HG03064 (cell line): ENCODE measurements around the gene GNMT.
A peak's percentile ranks its signal among the peaks of the same experiment; 100 is the strongest.
"Not testable (repeated sequence)": the region's sequence is repeated elsewhere in the genome, so short reads cannot be mapped to it uniquely, and the experiment has no call there.

Source experiments
- ATAC-seq: cut with Tn5 transposase; IDR thresholded peaks from one replicate; pipeline ENCODE4 v1.9.1; 2021; ENCODE audit warnings: low read depth; ENCODE audit not compliant: unreplicated experiment

Gene GNMT

DNA sequence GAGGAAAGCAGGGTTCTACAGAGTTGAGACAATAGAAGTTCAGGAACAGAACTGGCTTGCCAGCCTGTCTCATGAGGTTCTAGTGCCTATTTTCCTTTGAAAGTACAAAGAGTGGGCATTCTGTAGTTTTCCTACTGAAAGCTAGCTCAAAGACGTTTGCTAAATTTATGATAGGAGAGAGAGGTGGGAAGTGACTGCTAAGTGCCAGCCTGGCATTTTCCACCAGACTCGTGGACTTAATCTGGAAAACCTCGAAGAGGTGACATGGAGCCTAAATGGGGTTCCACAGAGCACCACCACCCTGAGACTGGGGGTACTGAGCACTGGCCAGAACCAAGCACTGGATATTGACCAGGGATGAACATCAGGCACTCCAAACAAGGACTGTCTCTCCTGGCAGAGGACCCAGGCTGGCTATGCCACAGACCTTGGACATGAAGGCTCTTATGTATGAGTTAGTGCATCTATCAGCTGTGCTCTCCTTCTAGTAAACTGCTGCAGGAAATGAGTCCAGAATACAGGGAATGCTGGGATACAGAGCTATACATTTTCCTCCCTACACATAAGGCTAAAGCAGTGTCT is 11.3 kb downstream of the GNMT start:
- ATAC-seq: no peak

DNA sequence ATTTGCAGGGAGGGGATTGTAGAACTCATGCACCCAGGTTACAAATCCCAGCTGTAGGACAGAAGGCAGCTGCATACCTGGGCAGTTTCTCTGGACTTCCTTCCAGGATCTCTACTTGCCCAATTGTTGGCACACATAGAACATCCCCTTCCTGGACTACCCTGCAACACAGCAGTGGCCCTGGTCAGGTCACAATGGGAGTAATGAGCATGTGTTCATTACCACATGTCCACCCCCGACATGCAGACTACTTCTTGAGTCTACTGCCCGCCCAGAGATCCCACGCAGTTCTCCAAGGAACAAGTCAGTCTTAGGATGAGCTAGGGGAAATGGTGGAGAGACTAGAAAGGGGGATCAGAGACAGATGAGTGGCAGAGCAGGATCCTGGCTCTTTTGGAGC is 13.4 kb downstream of the GNMT start:
- ATAC-seq: no peak

DNA sequence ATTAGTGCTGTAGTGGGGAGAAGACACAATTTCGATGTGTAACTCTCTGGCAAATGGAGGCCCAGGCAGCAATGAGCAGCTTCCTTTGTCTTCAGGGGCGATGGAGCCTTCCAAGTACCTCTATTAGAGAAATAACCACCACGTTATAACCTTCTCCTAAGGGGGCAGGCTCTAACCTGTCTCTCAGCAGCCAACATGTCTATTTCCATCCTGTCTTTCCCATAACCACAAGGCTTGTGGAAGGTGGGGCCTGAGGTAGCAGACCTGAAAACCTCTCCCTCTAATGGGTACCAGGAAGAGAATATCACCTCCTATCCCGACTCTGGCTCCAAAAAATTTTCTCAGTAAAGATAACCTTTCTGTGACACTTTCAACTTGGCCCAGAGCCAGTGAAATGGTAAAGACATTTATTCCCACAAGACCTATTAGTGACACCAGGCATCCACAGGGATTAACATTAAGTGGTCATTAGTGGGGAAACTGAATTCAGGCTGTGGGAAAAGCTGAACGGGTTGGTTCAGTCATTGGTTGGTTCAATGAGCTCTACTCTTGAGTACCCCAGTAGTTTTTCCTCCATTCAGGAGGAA is 14.5 kb downstream of the GNMT start:
- no peak for ATAC-seq

DNA sequence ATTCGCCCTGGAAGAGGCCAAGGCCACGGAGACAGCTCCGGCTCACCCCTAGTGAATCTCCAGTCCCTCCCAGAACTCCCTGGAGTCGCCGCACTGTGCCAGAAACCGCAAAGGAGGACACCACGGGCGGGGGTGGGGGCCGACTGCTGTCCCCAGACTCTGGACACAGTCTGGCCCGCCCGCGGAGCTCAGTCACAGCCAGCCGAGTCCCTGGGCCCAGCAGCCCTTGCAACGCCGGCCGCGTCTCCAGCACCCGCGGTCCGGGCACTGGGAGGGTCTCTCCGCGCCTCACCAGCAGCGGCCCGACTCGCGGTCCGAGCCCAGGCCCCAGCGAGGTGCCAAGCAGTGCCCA is 17.9 kb downstream of the GNMT start:
- no peak for ATAC-seq

DNA sequence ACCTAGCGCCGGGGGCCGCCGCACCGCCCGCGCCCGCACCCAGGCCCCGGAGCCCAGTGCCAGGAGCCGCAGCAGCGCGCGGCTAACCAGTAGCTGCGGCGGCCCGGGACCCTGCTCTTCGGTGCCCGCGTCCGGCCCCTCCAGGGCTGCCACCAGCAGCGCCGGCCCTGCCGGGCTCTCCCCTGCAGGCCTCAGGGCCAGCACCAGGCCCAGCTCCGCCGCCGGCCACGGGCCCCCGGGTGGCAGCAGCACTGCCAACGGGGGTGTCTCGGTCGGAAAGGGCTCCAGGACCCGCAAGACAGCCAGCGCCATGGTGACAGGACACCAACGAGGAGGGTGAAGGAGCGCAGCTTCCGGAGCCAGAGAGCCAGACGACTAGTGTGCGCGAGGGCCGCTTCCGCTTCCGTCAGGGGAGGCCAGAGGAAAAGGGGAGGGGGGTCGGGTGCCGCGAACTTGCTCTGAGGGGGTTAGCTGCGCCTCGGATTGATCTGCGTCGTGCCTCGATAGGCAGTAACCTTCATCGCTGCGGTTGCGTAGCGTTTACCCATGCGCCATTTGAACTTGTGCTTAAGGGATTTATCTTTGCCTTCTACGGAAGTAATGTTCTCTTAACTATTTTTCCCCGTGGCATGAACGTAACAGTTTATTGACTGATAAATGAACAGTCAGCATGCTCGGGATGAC is 18.4 kb downstream of the GNMT start, which contains the start of gene PEX6:
Gene PEX6 (minus strand): TSS at position 343 of the 684 bp plus-strand sequence. CDS start 31 bp downstream, at position 312.
- ATAC-seq: peak; percentile 91

DNA sequence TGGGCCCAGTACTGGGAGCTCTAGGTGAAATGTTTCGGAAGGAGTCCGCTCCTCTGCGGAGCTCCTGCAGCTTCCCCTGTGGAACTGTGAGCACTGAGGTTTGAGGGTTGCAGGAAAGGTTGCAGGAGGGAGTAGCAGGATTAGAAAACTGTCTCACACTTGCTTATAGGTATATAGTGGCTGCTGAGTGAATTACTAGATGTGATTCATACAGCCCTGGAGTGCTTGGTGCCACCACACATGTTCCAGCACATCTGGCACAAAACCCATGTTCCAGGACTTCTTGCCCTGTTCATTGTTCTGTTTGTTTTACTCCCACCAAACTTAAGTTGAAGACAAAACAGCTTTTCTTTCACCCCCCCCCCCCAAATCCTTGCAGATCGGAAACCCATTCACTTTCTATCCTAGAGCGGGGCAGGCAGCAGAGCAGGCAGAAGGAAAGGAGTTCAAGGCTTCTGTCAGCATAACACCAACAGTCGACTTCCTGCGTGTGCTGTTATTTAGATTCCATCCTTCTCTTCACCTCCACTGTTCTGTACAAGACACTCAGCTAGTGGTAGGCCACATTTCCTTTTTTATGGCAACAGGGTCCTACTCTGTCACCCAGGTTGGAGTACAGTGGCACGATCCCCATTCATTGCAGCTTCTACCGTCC is 19.1 kb downstream of the GNMT start:
- ATAC-seq: no peak

DNA sequence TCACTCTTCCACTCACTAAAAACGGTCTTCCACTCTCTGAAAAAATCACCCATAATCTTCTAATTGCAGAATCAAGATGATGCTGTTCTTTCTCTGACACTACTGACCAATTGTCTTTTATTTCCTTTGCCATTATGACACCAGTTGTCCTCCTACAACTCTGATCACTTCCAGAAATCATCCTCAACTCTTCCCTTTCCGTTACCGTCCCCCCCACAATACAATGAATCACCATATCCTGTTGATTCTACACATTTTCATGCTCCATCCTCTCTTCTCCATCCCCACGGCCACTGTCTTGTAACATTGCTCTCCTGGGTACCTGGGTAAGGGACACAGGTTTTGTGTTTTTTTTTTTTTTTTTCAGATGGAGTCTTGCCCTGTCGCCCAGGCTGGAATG is 21.3 kb downstream of the GNMT start:
- no peak for ATAC-seq

DNA sequence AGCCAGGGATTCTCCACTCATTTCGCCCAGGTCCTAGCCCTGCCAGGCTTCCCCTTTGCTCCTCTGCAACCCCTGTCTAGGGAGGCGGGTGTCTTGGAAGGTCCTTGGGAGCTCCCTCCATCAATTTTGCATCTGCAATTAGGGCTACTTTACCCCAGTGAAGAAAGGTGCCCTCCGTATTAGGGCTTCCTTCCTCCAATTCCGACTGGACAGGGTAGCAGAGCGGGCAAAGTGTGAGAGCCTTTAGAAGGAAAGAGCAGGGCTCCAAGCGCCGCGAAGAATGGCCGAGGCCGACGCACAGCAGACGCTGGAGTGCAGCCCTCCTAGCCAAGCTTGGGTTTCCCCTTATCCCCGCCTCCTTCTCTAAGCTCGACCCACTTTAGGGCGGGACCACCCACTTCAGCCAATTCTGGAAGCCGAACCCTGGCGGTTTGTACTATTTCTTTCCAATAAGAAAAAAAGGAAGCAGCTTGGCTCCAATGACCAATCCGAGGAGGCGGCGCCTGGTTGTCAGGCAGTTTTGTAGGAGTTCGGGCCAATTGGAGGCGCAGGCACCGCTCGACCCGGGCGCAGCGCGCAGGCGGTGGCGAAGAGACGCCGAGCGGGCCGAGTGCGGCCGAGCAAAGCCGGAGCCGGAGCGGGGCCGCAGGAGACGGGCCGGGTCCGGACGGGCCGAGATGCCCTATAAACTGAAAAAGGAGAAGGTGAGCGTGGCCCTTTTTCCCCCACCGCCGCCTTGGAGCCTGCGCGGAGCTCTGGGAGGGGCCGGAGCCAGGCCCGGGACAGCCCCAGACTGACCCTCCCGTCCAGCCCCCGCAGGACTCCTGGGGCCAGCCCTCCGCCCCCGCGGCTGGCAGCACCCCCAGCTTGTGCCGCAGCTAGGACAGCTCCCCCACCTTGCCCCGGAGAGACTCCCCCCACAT is 23.7 kb downstream of the GNMT start, which contains the start of gene PPP2R5D:
Gene PPP2R5D (plus strand): TSS at position 570 of the 923 bp plus-strand sequence. CDS start 108 bp downstream, at position 678.
- peak; percentile 87 for ATAC-seq

DNA sequence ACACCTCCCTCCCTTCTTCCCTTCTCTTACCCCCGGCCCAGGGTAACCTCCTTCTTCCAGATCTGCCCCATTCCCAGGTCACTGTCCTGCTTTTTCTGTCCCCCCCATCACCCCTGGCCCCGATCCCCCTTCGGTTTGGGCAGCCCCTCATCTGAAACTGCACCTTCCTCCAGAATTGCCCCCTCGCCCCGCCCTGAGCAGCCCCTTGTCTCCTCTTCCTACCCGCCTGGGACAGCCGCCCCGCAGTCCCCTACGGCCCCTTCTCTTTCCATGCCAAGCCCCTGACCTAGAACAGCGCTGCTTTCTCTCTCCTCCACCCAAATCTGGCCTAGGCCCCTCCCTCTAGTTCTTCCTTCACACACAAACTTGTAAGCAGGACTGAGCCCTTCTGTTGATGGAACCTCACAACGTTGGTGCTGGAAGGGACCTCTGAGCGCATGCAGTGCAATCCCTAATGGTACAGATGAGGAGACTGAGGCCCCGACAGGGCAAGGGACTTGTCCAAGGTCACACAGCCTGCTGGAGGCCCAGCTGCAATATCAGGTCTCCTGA is 24.4 kb downstream of the GNMT start:
- no peak for ATAC-seq

DNA sequence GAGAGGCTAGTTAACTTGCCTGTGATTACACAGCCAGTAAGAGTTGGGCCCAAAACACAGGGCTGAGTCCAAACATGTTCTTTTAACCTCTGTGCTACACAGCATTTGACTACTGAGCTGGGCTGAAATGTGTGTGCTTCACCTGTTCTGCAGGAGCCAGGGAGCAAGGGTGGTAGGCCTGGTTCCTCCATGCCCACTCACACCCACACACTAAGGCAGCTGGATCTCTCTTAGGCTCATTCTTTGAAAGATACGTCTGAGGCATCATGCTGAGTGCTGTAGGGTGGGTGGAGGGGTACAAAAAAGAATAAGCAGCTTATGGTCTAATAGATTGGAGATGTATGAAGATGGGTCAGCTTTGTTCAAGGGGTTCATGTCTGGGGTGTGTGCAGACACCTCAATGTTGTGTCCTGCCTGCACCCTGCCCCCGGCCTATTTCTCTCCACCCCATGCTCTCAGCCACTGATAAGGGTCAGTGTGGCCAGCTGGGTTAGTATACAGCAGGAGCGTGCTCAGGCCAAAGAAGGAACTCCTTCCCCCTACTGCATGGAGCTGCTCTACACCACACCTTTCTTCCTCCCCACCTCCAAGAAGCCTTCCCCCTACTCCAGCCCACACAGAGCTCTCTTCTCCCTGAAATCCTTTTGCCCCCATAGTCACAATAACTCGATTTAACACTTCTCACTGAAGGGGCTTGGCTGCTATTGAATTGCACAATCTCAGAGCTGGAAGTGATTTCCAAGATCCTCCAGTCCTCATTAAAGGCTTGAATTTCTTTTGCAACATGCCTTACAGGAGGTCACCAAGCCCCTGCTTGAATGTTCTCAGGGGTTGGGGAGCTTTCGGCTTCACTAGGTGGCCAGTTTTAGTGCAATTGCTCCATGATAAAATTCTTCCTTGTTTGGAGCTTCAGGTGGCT is 27.2 kb downstream of the GNMT start:
- ATAC-seq: no peak

DNA sequence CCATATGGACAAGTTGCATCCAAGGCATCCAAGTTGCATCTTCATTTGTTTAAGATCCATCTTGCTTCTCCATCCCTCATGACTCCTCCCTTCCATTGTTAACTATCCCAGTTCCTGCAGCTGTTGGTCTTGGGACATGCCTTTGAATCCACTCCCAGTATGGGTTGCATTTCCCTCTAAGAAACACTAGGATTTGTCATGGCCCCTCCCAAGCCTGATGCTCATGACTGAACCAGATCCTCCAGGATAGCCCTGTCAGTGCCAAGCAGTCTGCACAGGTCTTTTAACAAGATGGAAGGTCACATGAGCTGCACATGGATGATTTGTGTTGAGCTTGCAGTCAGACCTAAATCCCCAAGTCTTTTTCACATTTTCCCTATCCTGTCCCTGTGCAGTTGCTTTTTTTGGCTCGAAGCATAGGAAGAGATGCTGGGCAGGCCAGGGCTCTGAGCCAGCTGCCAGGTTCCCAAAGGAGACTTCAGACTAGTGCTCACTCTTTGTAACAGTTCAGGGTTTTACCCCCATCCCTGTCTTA is 28.0 kb downstream of the GNMT start:
- ATAC-seq: no peak

DNA sequence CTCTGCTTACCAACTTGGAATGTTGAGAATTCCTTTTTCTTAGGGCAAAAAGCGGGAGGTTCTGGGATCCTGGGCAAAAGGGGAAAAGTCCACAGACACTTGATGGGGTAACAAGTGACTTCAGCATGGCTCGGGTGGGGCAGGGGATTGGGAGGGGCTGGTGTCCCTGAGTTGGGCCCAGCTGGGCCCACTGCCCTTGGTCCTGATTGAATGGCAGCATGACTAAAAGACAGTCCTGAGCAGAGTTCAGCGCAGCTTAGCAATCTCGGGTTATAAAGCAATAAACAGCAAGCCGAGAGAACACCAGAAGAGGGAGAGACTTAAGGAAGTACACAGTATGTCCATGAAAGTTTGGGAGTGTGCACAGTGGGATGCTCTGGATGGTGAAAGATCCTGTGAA is 29.4 kb downstream of the GNMT start:
- no peak for ATAC-seq

DNA sequence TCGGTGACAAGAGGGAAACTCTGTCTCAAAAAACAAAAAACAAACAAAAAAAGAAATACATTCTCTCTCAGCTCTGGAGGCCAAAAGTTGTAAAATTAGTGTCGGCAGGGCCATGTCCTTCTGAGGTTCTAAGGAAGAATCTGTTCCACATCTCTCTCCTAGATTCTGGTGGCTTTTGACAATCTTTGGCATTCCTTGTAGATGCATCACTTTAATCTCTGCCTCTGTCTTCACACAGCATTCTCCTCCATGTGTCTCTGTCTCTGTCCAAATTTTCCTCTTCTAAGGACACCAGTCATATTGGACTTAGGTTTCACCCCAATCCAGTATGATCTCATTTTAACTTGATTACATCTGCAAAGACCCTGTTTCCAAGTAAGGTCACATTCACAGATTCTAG is 32.9 kb downstream of the GNMT start:
- no peak for ATAC-seq

DNA sequence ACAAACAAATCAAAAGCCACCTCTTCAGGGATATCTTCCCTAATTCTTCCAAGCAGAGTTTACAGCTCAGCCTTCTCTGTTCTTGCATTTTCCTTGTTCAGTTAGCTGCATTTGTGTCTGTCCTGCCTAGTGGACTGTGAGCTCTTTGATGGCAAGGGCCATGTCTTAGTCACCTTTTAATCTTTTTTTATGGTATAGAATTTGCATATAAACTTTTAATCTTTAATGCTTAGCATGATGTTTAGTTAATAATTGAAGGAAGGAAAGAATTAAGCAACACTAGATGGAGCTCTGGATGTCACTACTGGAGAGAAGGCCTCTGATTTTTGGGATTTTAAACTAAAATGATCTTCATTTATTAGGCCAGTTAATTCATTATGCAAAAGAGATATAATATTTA is 36.0 kb downstream of the GNMT start:
- ATAC-seq: no peak

DNA sequence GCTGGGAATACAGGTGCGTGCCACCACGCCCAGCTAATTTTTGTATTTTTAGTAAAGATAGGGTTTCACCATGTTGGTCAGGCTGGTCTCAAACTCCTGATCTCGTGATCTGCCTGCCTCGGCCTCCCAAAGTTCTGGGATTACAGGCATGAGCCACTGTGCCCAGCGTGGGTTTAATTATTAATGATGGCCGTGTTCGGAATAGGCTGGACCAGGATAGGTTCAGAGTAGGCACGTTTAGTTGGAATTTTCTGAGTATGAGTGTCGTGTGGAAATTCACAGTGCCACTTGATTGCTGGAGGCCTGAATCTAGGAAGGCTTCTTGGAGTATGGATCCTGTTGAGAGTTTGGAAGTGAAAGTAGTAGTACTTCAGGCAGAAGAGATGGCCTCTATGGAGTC is 37.7 kb downstream of the GNMT start:
- ATAC-seq: not testable (repeated sequence)

DNA sequence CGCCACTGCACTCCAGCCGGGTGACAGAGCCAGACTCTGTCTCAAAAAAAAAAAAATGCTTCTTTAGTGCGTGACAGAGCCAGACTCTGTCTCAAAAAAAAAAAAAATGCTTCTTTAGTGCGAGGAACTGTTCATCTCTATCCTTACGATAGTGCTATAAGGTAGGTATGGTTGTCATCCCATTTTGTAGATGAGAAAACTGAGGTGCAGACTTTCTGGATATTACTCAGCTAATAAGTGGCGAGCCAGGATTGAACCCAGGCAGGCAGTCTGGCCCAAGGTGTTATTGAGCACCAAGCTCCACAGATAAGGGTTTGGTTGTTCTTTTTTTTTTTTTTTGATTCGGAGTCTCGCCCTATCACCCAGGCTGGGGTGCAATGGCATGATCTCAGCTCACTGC is 41.3 kb downstream of the GNMT start:
- no peak for ATAC-seq

DNA sequence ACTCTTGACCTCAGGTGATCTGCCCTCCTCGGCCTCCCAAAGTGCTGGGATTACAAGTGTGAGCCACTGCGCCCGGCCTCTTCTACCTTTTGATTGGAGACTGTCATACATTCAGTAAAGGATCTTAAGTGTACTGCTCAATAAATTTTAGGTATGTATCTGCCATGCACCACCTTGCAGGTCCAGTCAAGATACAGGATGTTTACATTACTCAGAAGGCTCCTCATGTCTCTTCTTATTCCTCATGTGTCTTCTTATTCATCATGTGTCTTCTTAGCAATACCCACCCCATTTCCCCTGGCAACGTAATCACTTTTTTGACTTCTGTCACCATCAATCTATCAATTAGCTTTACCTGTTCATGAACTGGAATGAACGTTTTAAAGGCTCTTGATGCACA is 45.3 kb downstream of the GNMT start:
- no peak for ATAC-seq

DNA sequence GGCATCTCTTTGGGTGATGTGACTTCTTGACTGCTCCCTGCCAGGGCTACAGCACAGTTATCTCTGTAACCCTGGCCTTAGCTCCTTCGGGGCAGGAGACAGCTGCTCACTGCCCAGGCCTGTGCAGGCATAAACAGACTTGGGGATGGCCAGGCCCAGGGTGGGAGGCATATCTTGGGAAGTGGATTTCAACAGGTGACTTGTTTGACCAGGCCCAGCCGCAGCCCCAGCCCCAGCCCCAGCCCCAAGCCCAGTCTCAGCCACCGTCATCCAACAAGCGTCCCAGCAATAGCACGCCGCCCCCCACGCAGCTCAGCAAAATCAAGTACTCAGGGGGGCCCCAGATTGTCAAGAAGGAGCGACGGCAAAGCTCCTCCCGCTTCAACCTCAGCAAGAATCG is 45.7 kb downstream of the GNMT start:
- no peak for ATAC-seq

DNA sequence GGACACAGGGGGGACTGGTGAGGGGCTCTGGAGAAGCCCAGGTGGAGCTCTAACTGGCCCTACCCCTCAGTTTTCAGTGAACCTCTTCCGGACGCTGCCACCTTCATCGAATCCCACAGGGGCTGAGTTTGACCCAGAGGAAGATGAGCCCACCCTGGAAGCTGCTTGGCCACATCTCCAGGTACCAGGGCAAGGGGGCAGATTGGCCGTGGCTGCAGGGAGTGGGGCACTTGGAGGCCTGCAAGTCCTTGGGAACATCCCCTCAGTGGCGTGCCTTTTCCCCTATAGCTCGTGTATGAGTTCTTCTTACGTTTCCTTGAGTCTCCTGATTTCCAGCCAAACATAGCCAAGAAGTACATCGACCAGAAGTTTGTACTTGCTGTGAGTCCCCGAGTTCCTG is 46.6 kb downstream of the GNMT start:
- ATAC-seq: no peak
